SK-N-MC (cell line): Measurements from ENCODE around the gene ADGRL3.
"Not testable (repeated sequence)": the region's sequence is repeated elsewhere in the genome, so short reads cannot be mapped to it uniquely, and the experiment has no call there.

Experiments used
- DNase-seq: peaks from one replicate; pipeline ENCODE4 v3.0.0-alpha.2; 2011; ENCODE audit warnings: low read depth, low spot score
- H3K27ac ChIP-seq: fragments of 200-600 bp; sonication (generic); 2 replicates; pipeline ENCODE4 v1.5.1; 2016; ENCODE audit warnings: mixed run types
- H3K36me3 ChIP-seq: fragments of 200-600 bp; sonication (generic); 2 replicates; pipeline ENCODE4 v1.6.1; 2017; ENCODE audit warnings: antibody characterized with exemption, low read length, mixed read lengths; ENCODE audit not compliant: insufficient read depth
- H3K4me3 ChIP-seq: fragments of 200-600 bp; sonication (generic); 2 replicates; pipeline ENCODE4 v1.5.1; 2016
- H3K9ac ChIP-seq: fragments of 200-600 bp; sonication (generic); 2 replicates; pipeline ENCODE4 v1.8.0; 2017; ENCODE audit warnings: mixed run types, mixed read lengths; ENCODE audit not compliant: insufficient read length
- H3K9me3 ChIP-seq: fragments of 200-600 bp; sonication (generic); 2 replicates; pipeline ENCODE4 v1.6.1; 2017; ENCODE audit warnings: low read depth, mild to moderate bottlenecking, antibody characterized with exemption, low read length, moderate library complexity, mixed read lengths
- EZH2 ChIP-seq: fragments of 200-600 bp; sonication (generic); IDR thresholded peaks from one replicate; pipeline ENCODE4 v1.6.1; 2017; ENCODE audit warnings: antibody characterized with exemption
- FOXP2 ChIP-seq: optimal IDR thresholded peaks from 2 replicates; pipeline ENCODE3; 2011; ENCODE audit warnings: mild to moderate bottlenecking, moderate library complexity; ENCODE audit not compliant: insufficient read depth; ENCODE audit errors: extremely low read length, control extremely low read depth
- POLR2AphosphoS5 ChIP-seq: IDR thresholded peaks from 2 replicates; pipeline ENCODE4 v1.6.1; 2012; ENCODE audit warnings: mild to moderate bottlenecking, low read depth, low read length, borderline replicate concordance

Gene ADGRL3

GRCh38 chr4:61934198-61934597, 734.1 kb downstream of the ADGRL3 start:
- H3K27ac ChIP-seq = no peak overlapping the region
- no peak overlapping the region for H3K9ac ChIP-seq
- TF ChIP-seq EZH2 = no peak
- TF ChIP-seq FOXP2 = no peak
- TF ChIP-seq POLR2AphosphoS5 = no peak
- H3K36me3 ChIP-seq = no peaks in the 10 kb centered on the region
- DNase-seq = no peak
- H3K9me3 ChIP-seq = no peaks in the 10 kb centered on the region
- H3K4me3 ChIP-seq = no peak overlapping the region

GRCh38 chr4:61938250-61938846, 738.2 kb downstream of the ADGRL3 start:
- Histone ChIP-seq H3K36me3 (no peaks in the 10 kb centered on the region), H3K9me3 (no peaks in the 10 kb centered on the region), H3K4me3 (no peak overlapping the region), H3K27ac (no peak overlapping the region), H3K9ac (no peak overlapping the region)
- no peak for TF ChIP-seq POLR2AphosphoS5
- TF ChIP-seq FOXP2 = no peak
- no peak for TF ChIP-seq EZH2
- no peak for DNase-seq

GRCh38 chr4:61950625-61951024, 750.5 kb downstream of the ADGRL3 start:
- H3K9me3 ChIP-seq = no peaks in the 10 kb centered on the region
- H3K9ac ChIP-seq = no peak overlapping the region
- no peak overlapping the region for H3K4me3 ChIP-seq
- H3K36me3 ChIP-seq = no peaks in the 10 kb centered on the region
- no peak for DNase-seq
- H3K27ac ChIP-seq = no peak overlapping the region
- no peak for TF ChIP-seq EZH2
- TF ChIP-seq POLR2AphosphoS5 = no peak
- TF ChIP-seq FOXP2 = no peak

- Histone ChIP-seq H3K4me3 (no peak overlapping the region), H3K27ac (no peak overlapping the region), H3K9ac (no peak overlapping the region), H3K36me3 (no peaks in the 10 kb centered on the region), H3K9me3 (no peaks in the 10 kb centered on the region)
- TF ChIP-seq EZH2 (no peak), POLR2AphosphoS5 (no peak), FOXP2 (no peak)
- no peak for DNase-seq
These were observed 753.3 kb downstream of the ADGRL3 start for GRCh38 chr4:61953386-61953785.

- Histone ChIP-seq H3K9me3 (no peaks in the 10 kb centered on the region), H3K36me3 (no peaks in the 10 kb centered on the region), H3K27ac (no peak overlapping the region), H3K9ac (no peak overlapping the region), H3K4me3 (no peak overlapping the region)
- no peak for DNase-seq
- TF ChIP-seq EZH2 (no peak), POLR2AphosphoS5 (no peak), FOXP2 (no peak)
These were observed 758.5 kb downstream of the ADGRL3 start for GRCh38 chr4:61958591-61958990.

- H3K9me3 ChIP-seq = no peaks in the 10 kb centered on the region
- DNase-seq = no peak
- no peak overlapping the region for H3K9ac ChIP-seq
- H3K36me3 ChIP-seq = no peaks in the 10 kb centered on the region
- no peak overlapping the region for H3K4me3 ChIP-seq
- TF ChIP-seq FOXP2 (no peak), POLR2AphosphoS5 (no peak), EZH2 (no peak)
- H3K27ac ChIP-seq = no peak overlapping the region
These were observed 759.0 kb downstream of the ADGRL3 start for GRCh38 chr4:61959087-61959486.

GRCh38 chr4:61984260-61984909, 784.3 kb downstream of the ADGRL3 start:
- Histone ChIP-seq H3K4me3 (no peak overlapping the region), H3K36me3 (no peaks in the 10 kb centered on the region), H3K27ac (no peak overlapping the region), H3K9me3 (no peaks in the 10 kb centered on the region), H3K9ac (no peak overlapping the region)
- DNase-seq = no peak
- no peak for TF ChIP-seq POLR2AphosphoS5
- TF ChIP-seq EZH2 = no peak
- TF ChIP-seq FOXP2 = no peak

GRCh38 chr4:61985426-61985825, 785.3 kb downstream of the ADGRL3 start:
- H3K9me3 ChIP-seq = no peaks in the 10 kb centered on the region
- H3K9ac ChIP-seq = no peak overlapping the region
- TF ChIP-seq EZH2 (no peak), POLR2AphosphoS5 (no peak), FOXP2 (no peak)
- DNase-seq = no peak
- no peaks in the 10 kb centered on the region for H3K36me3 ChIP-seq
- H3K4me3 ChIP-seq = no peak overlapping the region
- no peak overlapping the region for H3K27ac ChIP-seq

- not testable (repeated sequence) for H3K27ac ChIP-seq, H3K9ac ChIP-seq, DNase-seq, H3K4me3 ChIP-seq, H3K9me3 ChIP-seq, H3K36me3 ChIP-seq
These were observed 786.8 kb downstream of the ADGRL3 start for GRCh38 chr4:61986929-61987328.
